Small intestine (tissue), 7 donors: ENCODE measurements around the gene HTR3E. TPM values are rescaled to one million over a fixed set of nuclear protein-coding genes. Genes with fewer than 3 reads are reported as not detected.
A peak's percentile ranks its signal among the peaks of the same experiment; 100 is the strongest.

ENCODE experiments used
- DNase-seq, 2 donors: peaks; one replicate each; pipeline versions ENCODE4 v3.0.0 to v3.0.0-alpha.2; 2013
- FAIRE-seq: peaks from 2 replicates; lab custom pipeline; 2012; peaks lifted over from hg19 to GRCh38; lab: Jason Lieb, UNC
- H3K27ac ChIP-seq, 3 donors: one replicate each; pipeline ENCODE4 v1.5.1; 2013; ENCODE audit warnings: low read length in 2 of 3, mild to moderate bottlenecking in 2 of 3, control low read depth in 1 of 3, inconsistent platforms in 1 of 3, low read depth in 1 of 3, moderate library complexity in 1 of 3
- H3K27me3 ChIP-seq, 3 donors: one replicate each; pipeline ENCODE4 v1.6.1; 2013; ENCODE audit warnings: low read length in 3 of 3, inconsistent platforms in 1 of 3; ENCODE audit not compliant: control insufficient read depth in 3 of 3, insufficient read depth in 3 of 3
- H3K36me3 ChIP-seq, 3 donors: one replicate each; pipeline ENCODE4 v1.6.1; 2013; ENCODE audit warnings: low read length in 3 of 3, inconsistent platforms in 1 of 3, low read depth in 1 of 3, mild to moderate bottlenecking in 1 of 3, moderate library complexity in 1 of 3; ENCODE audit not compliant: control insufficient read depth in 3 of 3, insufficient read depth in 2 of 3
- H3K4me1 ChIP-seq, 3 donors: one replicate each; pipeline ENCODE4 v1.6.1; 2013; ENCODE audit warnings: low read length in 2 of 3, inconsistent platforms in 1 of 3, low read depth in 1 of 3, mild to moderate bottlenecking in 1 of 3, moderate library complexity in 1 of 3; ENCODE audit not compliant: control insufficient read depth in 3 of 3, insufficient read depth in 2 of 3
- H3K4me3 ChIP-seq, 3 donors: one replicate each; pipeline ENCODE4 v1.5.1; 2013; ENCODE audit warnings: low read length in 3 of 3, control low read depth in 1 of 3, inconsistent platforms in 1 of 3, low read depth in 1 of 3, mild to moderate bottlenecking in 1 of 3, moderate library complexity in 1 of 3
- H3K9me3 ChIP-seq, 2 donors: one replicate each; pipeline ENCODE4 v1.6.1; 2013; ENCODE audit warnings: low read depth in 1 of 2, low read length in 1 of 2; ENCODE audit not compliant: control insufficient read depth in 2 of 2, insufficient read depth in 1 of 2
- WGBS, 3 donors: extraction: QIAGEN DNeasy Blood & Tissue Kit; methylation state at CpG; one replicate each; pipeline ENCODE4 v1.1.7; 2013; 5-methylcytosine and 5-hydroxymethylcytosine counted together
- polyA plus RNA-seq, 4 donors: library from polyadenylated mRNA; stranded (reverse) in 3 of 4; unstranded in 1 of 4; fragments of 200-250 nt in 3 of 4; fragments of 120-200 nt in 1 of 4; gene quantifications; one replicate each; pipeline versions ENCODE4 v1.2.1 to v1.2.3, GENCODE V29; 2013
- donor health status: healthy with polysubstance abuse.
- donor health status: control.
- donor health status: control.
- donor health status: Bipolar disorder and iron deficiency.
- donor health status: healthy.

Gene HTR3E
- polyA plus RNA-seq, 4 donors = 0.06 to 2.7 (median 1.2) TPM

DNA sequence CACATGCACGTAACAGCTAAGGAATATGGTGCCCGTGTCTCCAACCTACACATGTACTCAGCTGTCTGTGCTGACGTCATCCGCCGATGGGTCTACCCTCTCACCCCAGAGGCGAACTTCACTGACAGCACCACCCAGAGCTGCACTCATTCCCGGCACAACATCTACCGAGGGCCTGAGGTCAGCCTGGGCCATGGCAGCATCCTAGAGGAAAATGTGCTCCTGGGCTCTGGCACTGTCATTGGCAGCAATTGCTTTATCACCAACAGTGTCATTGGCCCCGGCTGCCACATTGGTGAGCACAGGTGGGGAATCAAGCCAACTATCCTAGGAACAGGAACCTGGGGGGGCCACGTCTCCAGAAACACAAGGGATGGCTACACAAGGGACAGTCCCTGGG is 43.6 kb downstream of the HTR3E start:
- Histone ChIP-seq H3K27ac (no peak overlapping the region), H3K4me1 (peaks cover 4 to 28% (median 5%) of the 10 kb centered on the region in 3 donors), H3K4me3 (no peak overlapping the region), H3K36me3 (peaks cover 20 to 68% (median 35%) of the 10 kb centered on the region in 3 donors), H3K9me3 (no peaks in the 10 kb centered on the region), H3K27me3 (no peaks in the 10 kb centered on the region)
- 91 to 93% (median 93%) methylated on average over 10 of the region's 10 CpGs for whole genome bisulfite sequencing, 3 donors
- no peak for FAIRE-seq
- DNase-seq = no peak

GRCh38 chr3:184142199-184142598 is 45.3 kb downstream of the HTR3E start:
- H3K27me3 ChIP-seq = no peaks in the 10 kb centered on the region
- DNase-seq (no peak), FAIRE-seq (no peak)
- no peaks in the 10 kb centered on the region for H3K9me3 ChIP-seq
- no peak overlapping the region for H3K27ac ChIP-seq
- WGBS, 3 donors = 91 to 95% (median 93%) methylated on average over 7 of the region's 7 CpGs
- no peak overlapping the region for H3K4me3 ChIP-seq
- peaks cover 18 to 75% (median 37%) of the 10 kb centered on the region in 3 donors for H3K36me3 ChIP-seq
- peaks cover 0 to 23% (median 0%) of the 10 kb centered on the region in 3 donors for H3K4me1 ChIP-seq

- H3K36me3 ChIP-seq = peaks cover 17 to 67% (median 37%) of the 10 kb centered on the region in 3 donors
- peaks cover 0 to 26% (median 0%) of the 10 kb centered on the region in 3 donors for H3K4me1 ChIP-seq
- no peaks in the 10 kb centered on the region for H3K27me3 ChIP-seq
- WGBS, 3 donors = 80 to 87% (median 86%) methylated on average over 3 of the region's 3 CpGs
- DNase-seq = no peak
- H3K27ac ChIP-seq = no peak overlapping the region
- no peaks in the 10 kb centered on the region for H3K9me3 ChIP-seq
- no peak overlapping the region for H3K4me3 ChIP-seq
- no peak for FAIRE-seq
Measured at GRCh38 chr3:184143327-184143726, 46.5 kb downstream of the HTR3E start.

DNA sequence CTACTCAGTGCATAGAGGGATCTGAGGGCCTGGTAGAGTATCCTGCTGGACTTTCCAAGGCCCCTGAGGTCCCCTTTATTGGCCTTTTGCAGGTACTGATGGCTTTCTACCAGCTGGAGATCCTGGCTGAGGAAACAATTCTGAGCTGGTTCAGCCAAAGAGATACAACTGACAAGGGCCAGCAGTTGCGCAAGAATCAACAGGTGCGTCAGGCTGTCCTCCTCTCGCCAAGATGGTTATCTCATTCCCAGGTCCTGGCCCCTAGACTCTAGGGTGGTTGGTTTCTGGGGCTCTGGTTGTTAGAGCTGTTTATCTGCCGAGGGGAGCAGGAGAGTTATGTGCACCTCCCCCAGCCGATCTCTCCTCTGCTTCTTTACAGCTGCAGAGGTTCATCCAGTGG is 47.6 kb downstream of the HTR3E start:
- 55 to 60% (median 57%) methylated on average over 5 of the region's 5 CpGs for WGBS, 3 donors
- DNase-seq = no peak
- Histone ChIP-seq H3K27me3 (no peaks in the 10 kb centered on the region), H3K4me3 (no peak overlapping the region), H3K36me3 (peaks cover 17 to 57% (median 37%) of the 10 kb centered on the region in 3 donors), H3K27ac (peak overlapping the region in 1 of 3 donors; percentile 88), H3K4me1 (peaks cover 0 to 27% (median 0%) of the 10 kb centered on the region in 3 donors), H3K9me3 (no peaks in the 10 kb centered on the region)
- FAIRE-seq = no peak

- DNase-seq = peak; percentile 85
- WGBS, 3 donors = 16 to 26% (median 23%) methylated on average over 4 of the region's 4 CpGs
- no peaks in the 10 kb centered on the region for H3K9me3 ChIP-seq
- peaks cover 0 to 27% (median 0%) of the 10 kb centered on the region in 3 donors for H3K4me1 ChIP-seq
- no peak overlapping the region for H3K4me3 ChIP-seq
- no peaks in the 10 kb centered on the region for H3K27me3 ChIP-seq
- no peak for FAIRE-seq
- peaks cover 17 to 55% (median 37%) of the 10 kb centered on the region in 3 donors for H3K36me3 ChIP-seq
- peak overlapping the region in 2 of 3 donors; percentile 45 to 88 for H3K27ac ChIP-seq
Measured at GRCh38 chr3:184145111-184145524, 48.3 kb downstream of the HTR3E start.

- no peaks in the 10 kb centered on the region for H3K27me3 ChIP-seq
- no peak overlapping the region for H3K4me3 ChIP-seq
- FAIRE-seq (no peak), DNase-seq (peak; percentile 67 to 80)
- H3K4me1 ChIP-seq = peaks cover 0 to 27% (median 0%) of the 10 kb centered on the region in 3 donors
- H3K27ac ChIP-seq = peak overlapping the region; percentile 45 to 88 (median 60)
- WGBS, 3 donors = 29 to 60% (median 42%) methylated on average over 8 of the region's 8 CpGs
- H3K9me3 ChIP-seq = no peaks in the 10 kb centered on the region
- H3K36me3 ChIP-seq = peaks cover 17 to 49% (median 32%) of the 10 kb centered on the region in 3 donors
Measured at GRCh38 chr3:184145751-184146270, 48.9 kb downstream of the HTR3E start.

GRCh38 chr3:184148076-184148475 is 51.2 kb downstream of the HTR3E start:
- peak in 1 of 2 donors; percentile 27 for DNase-seq
- Histone ChIP-seq H3K4me3 (no peak overlapping the region), H3K36me3 (peaks cover 11 to 30% (median 20%) of the 10 kb centered on the region in 3 donors), H3K9me3 (no peaks in the 10 kb centered on the region), H3K27me3 (no peaks in the 10 kb centered on the region), H3K4me1 (peaks cover 0 to 27% (median 0%) of the 10 kb centered on the region in 3 donors), H3K27ac (no peak overlapping the region)
- 31 to 64% (median 51%) methylated on average over 3 of the region's 3 CpGs for WGBS, 3 donors
- FAIRE-seq = no peak

GRCh38 chr3:184149123-184149522 is 52.3 kb downstream of the HTR3E start:
- 88 to 95% (median 91%) methylated on average over 6 of the region's 6 CpGs for WGBS, 3 donors
- Histone ChIP-seq H3K27ac (no peak overlapping the region), H3K36me3 (peaks cover 2 to 20% (median 10%) of the 10 kb centered on the region in 3 donors), H3K9me3 (no peaks in the 10 kb centered on the region), H3K4me1 (peaks cover 0 to 27% (median 0%) of the 10 kb centered on the region in 3 donors), H3K4me3 (no peak overlapping the region), H3K27me3 (no peaks in the 10 kb centered on the region)
- DNase-seq (no peak), FAIRE-seq (no peak)
